Bronchial epithelial cell (primary cell): ENCODE results near the gene CTSC. TPM values are rescaled to one million over a fixed set of nuclear protein-coding genes. Genes with fewer than 3 reads are reported as not detected.
A peak's percentile ranks its signal among the peaks of the same experiment; 100 is the strongest.

Experiments used
- DNase-seq: peaks from one replicate; pipeline ENCODE4 v3.0.0-alpha.2; 2010; ENCODE audit warnings: low read depth
- FAIRE-seq: peaks from 2 replicates; lab custom pipeline; 2011; peaks lifted over from hg19 to GRCh38; lab: Jason Lieb, UNC
- H3K27me3 ChIP-seq: 2 replicates; pipeline ENCODE4 v1.5.1; 2011; ENCODE audit warnings: low read length; ENCODE audit not compliant: control insufficient read depth, insufficient read depth
- H3K36me3 ChIP-seq: 2 replicates; pipeline ENCODE4 v1.5.1; 2011; ENCODE audit warnings: low read length; ENCODE audit not compliant: control insufficient read depth, insufficient read depth
- H3K4me3 ChIP-seq: 2 replicates; pipeline ENCODE4 v1.5.1; 2011; ENCODE audit warnings: mild to moderate bottlenecking, low read depth, low read length, control low read depth
- CTCF ChIP-seq: IDR thresholded peaks from 2 replicates; pipeline ENCODE4 v1.5.1; 2011; ENCODE audit warnings: mild to moderate bottlenecking, moderate library complexity, low read length, control low read depth, inconsistent platforms; ENCODE audit not compliant: insufficient read depth, severe bottlenecking
- total RNA-seq: library from RNA; depleted of rRNA; stranded (reverse); fragments of >200 nt; gene quantifications from 2 replicates; pipeline ENCODE4 v1.2.1, GENCODE V29; 2014

Gene CTSC
- total RNA-seq, 1 donor from 2014 or later = 80.8 TPM

- H3K4me3 ChIP-seq = no peak overlapping the region
- FAIRE-seq (no peak), DNase-seq (no peak)
- no peaks in the 10 kb centered on the region for H3K36me3 ChIP-seq
- H3K27me3 ChIP-seq = no peaks in the 10 kb centered on the region
- TF ChIP-seq CTCF = no peak
Measured at GRCh38 chr11:88280673-88281316, 56.7 kb downstream of the CTSC start.

- FAIRE-seq = no peak
- no peak overlapping the region for H3K4me3 ChIP-seq
- DNase-seq = no peak
- no peaks in the 10 kb centered on the region for H3K36me3 ChIP-seq
- no peak for TF ChIP-seq CTCF
- H3K27me3 ChIP-seq = no peaks in the 10 kb centered on the region
Measured at GRCh38 chr11:88277349-88277915, 60.1 kb downstream of the CTSC start.

GRCh38 chr11:88275636-88276035 lies 61.9 kb downstream of the CTSC start:
- no peak for FAIRE-seq
- DNase-seq = peak; percentile 47
- H3K27me3 ChIP-seq = no peaks in the 10 kb centered on the region
- H3K4me3 ChIP-seq = no peak overlapping the region
- no peak for TF ChIP-seq CTCF
- H3K36me3 ChIP-seq = no peaks in the 10 kb centered on the region

GRCh38 chr11:88266919-88267318 lies 70.6 kb downstream of the CTSC start:
- Histone ChIP-seq H3K27me3 (no peaks in the 10 kb centered on the region), H3K4me3 (no peak overlapping the region), H3K36me3 (no peaks in the 10 kb centered on the region)
- FAIRE-seq (no peak), DNase-seq (no peak)
- TF ChIP-seq CTCF = no peak

GRCh38 chr11:88266157-88266556 lies 71.4 kb downstream of the CTSC start:
- H3K27me3 ChIP-seq = no peaks in the 10 kb centered on the region
- DNase-seq = no peak
- TF ChIP-seq CTCF = no peak
- peak; percentile 94 for FAIRE-seq
- no peak overlapping the region for H3K4me3 ChIP-seq
- no peaks in the 10 kb centered on the region for H3K36me3 ChIP-seq

GRCh38 chr11:88259431-88259830 lies 78.1 kb downstream of the CTSC start:
- no peaks in the 10 kb centered on the region for H3K27me3 ChIP-seq
- no peak for TF ChIP-seq CTCF
- no peak overlapping the region for H3K4me3 ChIP-seq
- H3K36me3 ChIP-seq = no peaks in the 10 kb centered on the region
- no peak for FAIRE-seq
- DNase-seq = no peak
